Adrenal gland (tissue), 5 donors: ENCODE data around the gene RBP7.

Experiments
- POLR2A ChIP-seq, 2 donors: fragments of 450-650 bp; IDR thresholded peaks; one replicate each; pipeline ENCODE4 v1.6.1; 2017; ENCODE audit warnings: antibody characterized with exemption in 2 of 2, mild to moderate bottlenecking in 2 of 2, moderate library complexity in 1 of 2
- TF ChIP-seq, protein P1 (sequence below), 6 experiments: fragments of 450-650 bp in 4 of 6; fragments of 200-600 bp in 2 of 6; sonication (generic) in 1 of 6; IDR thresholded peaks; 1 replicate in 5 of 6; 2 replicates in 1 of 6; pipeline versions ENCODE4 v1.5.1 to v1.8.0; 2016 to 2021; ENCODE audit warnings: antibody characterized with exemption in 6 of 6, mild to moderate bottlenecking in 2 of 6, moderate library complexity in 1 of 6
- donor health status: DM: no; HTN: no; CAD: no.

DNA sequence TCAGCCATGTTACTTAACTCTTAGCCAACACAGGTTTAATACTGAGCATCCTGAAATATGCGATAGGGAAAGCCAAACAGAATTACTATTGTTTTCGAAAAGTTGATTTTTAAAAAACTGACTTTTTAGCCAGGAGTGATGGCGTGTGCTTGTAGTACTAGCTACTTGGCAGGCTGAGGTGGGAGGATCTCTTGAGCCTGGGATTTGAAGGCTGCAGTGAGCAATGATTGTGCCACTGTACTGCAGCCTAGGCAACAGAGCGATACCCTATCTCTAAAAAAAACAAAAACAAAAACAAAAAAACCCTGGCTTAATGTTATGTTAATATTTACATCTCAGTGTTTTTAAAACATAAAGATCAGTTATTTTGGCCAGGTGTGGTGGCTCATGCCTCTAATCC lies 37.0 kb upstream of the RBP7 start:
- TF ChIP-seq, protein P1, sequence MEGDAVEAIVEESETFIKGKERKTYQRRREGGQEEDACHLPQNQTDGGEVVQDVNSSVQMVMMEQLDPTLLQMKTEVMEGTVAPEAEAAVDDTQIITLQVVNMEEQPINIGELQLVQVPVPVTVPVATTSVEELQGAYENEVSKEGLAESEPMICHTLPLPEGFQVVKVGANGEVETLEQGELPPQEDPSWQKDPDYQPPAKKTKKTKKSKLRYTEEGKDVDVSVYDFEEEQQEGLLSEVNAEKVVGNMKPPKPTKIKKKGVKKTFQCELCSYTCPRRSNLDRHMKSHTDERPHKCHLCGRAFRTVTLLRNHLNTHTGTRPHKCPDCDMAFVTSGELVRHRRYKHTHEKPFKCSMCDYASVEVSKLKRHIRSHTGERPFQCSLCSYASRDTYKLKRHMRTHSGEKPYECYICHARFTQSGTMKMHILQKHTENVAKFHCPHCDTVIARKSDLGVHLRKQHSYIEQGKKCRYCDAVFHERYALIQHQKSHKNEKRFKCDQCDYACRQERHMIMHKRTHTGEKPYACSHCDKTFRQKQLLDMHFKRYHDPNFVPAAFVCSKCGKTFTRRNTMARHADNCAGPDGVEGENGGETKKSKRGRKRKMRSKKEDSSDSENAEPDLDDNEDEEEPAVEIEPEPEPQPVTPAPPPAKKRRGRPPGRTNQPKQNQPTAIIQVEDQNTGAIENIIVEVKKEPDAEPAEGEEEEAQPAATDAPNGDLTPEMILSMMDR (IDR thresholded peaks at IDR 0.05), result no peak
- TF ChIP-seq POLR2A (IDR thresholded peaks at IDR 0.05), result no peak
